IPS-18c (cell line): ENCODE data around the gene UST.
"Not testable (repeated sequence)": the region's sequence is repeated elsewhere in the genome, so short reads cannot be mapped to it uniquely, and the experiment has no call there.

ENCODE experiments used
- H3K4me3 ChIP-seq: 2 replicates; pipeline ENCODE4 v1.7.0; 2013; ENCODE audit warnings: low read depth, mild to moderate bottlenecking, low read length, moderate library complexity; ENCODE audit not compliant: insufficient read depth
- H3K9me3 ChIP-seq: one replicate; pipeline ENCODE4 v1.6.1; 2013; ENCODE audit warnings: mild to moderate bottlenecking, low read length, moderate library complexity; ENCODE audit not compliant: control insufficient read depth, insufficient read depth

The UST gene

GRCh38 chr6:149090937-149091336, 344.1 kb downstream of the UST start:
- H3K9me3 ChIP-seq = no peaks in the 10 kb centered on the region

GRCh38 chr6:149093643-149094042, 346.8 kb downstream of the UST start:
- H3K4me3 ChIP-seq = no peak overlapping the region
- H3K9me3 ChIP-seq = no peaks in the 10 kb centered on the region

More at GRCh38 chr6:149090937-149091336, 344.1 kb downstream of the UST start:
- no peak overlapping the region for H3K4me3 ChIP-seq

- Histone ChIP-seq H3K9me3 (no peaks in the 10 kb centered on the region), H3K4me3 (no peak overlapping the region)
Measured at GRCh38 chr6:149094156-149094555, 347.3 kb downstream of the UST start.

- H3K9me3 ChIP-seq = no peaks in the 10 kb centered on the region
- no peak overlapping the region for H3K4me3 ChIP-seq
Measured at GRCh38 chr6:149094934-149095351, 348.1 kb downstream of the UST start.

GRCh38 chr6:149095842-149096241, 349.0 kb downstream of the UST start:
- H3K4me3 ChIP-seq = no peak overlapping the region
- H3K9me3 ChIP-seq = no peaks in the 10 kb centered on the region

- Histone ChIP-seq H3K4me3 (no peak overlapping the region), H3K9me3 (no peaks in the 10 kb centered on the region)
Measured at GRCh38 chr6:149097794-149098193, 351.0 kb downstream of the UST start.

- Histone ChIP-seq H3K4me3 (no peak overlapping the region), H3K9me3 (no peaks in the 10 kb centered on the region)
Measured at GRCh38 chr6:149098700-149099276, 352.0 kb downstream of the UST start.

- H3K9me3 ChIP-seq = no peaks in the 10 kb centered on the region
- no peak overlapping the region for H3K4me3 ChIP-seq
Measured at GRCh38 chr6:149102324-149102723, 355.5 kb downstream of the UST start.

- H3K9me3 ChIP-seq, H3K4me3 ChIP-seq: not testable (repeated sequence)
Measured at GRCh38 chr6:149103950-149104349, 357.1 kb downstream of the UST start.

- Histone ChIP-seq H3K9me3 (no peaks in the 10 kb centered on the region), H3K4me3 (no peak overlapping the region)
Measured at GRCh38 chr6:149107520-149107919, 360.7 kb downstream of the UST start.

GRCh38 chr6:149108038-149108748, 361.4 kb downstream of the UST start:
- Histone ChIP-seq H3K4me3 (no peak overlapping the region), H3K9me3 (no peaks in the 10 kb centered on the region)

GRCh38 chr6:149108749-149109100, 361.9 kb downstream of the UST start:
- H3K4me3 ChIP-seq = no peak overlapping the region
- H3K9me3 ChIP-seq = no peaks in the 10 kb centered on the region

- H3K9me3 ChIP-seq = no peaks in the 10 kb centered on the region
- no peak overlapping the region for H3K4me3 ChIP-seq
Measured at GRCh38 chr6:149109397-149110070, 362.7 kb downstream of the UST start.

GRCh38 chr6:149111556-149112115, 364.8 kb downstream of the UST start:
- no peaks in the 10 kb centered on the region for H3K9me3 ChIP-seq

GRCh38 chr6:149112976-149113375, 366.1 kb downstream of the UST start:
- Histone ChIP-seq H3K4me3 (no peak overlapping the region; the same call in 1 of the 2 replicates), H3K9me3 (peaks cover 3% of the 10 kb centered on the region)

More at GRCh38 chr6:149111556-149112115, 364.8 kb downstream of the UST start:
- H3K4me3 ChIP-seq = no peak overlapping the region

- Histone ChIP-seq H3K9me3 (peaks cover 3% of the 10 kb centered on the region), H3K4me3 (no peak overlapping the region)
Measured at GRCh38 chr6:149114167-149114566, 367.3 kb downstream of the UST start.

- peaks cover 3% of the 10 kb centered on the region for H3K9me3 ChIP-seq
- H3K4me3 ChIP-seq = no peak overlapping the region
Measured at GRCh38 chr6:149118737-149119653, 372.2 kb downstream of the UST start.
